ENCODE data around the gene BEAN1. TPM values are rescaled to one million over a fixed set of nuclear protein-coding genes. Genes with fewer than 3 reads are reported as not detected.
A peak's percentile ranks its signal among the peaks of the same experiment; 100 is the strongest.

The BEAN1 gene
- total RNA-seq, 1 experiment from 2014 or later, result 0.61 TPM

DNA sequence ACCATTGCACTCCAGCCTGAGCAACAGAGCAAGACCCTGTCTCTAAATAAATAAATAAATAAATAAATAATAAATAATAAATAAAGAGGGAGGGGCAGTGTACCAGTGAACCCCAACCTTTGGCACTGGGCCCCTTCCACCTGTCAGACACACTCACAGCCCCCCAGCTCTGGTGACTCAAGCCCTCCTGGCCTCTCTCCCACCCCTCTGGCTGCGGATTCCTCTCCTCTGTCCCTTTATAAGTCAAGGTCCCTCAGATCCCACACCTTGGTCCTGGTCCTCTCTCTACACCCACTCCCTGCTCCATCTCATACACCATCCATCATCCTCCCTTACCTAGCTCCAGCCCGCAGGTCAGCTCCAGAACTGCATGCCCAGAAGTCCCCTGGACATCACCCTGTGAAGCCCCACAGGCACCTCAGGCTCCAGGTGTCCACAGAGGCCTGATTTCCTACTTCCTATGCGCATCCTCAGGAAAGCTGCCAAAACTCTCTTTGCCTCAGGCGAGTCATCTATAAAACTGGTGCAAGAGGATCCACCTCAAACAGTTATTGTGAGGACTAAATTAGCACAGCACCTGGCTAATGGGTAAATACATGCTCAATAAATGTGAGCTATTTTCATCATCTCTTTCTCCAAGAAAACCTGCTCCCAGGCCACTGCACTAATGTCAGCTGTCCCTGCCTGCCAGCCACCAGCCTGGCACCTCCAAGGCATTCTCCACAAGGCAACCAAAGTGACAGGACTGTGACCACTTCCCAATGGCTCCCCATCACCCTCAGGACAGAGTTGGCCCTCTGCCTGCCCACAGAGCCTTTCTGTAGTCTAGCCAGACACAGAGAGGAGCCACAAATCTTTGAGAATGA is 46.8 kb downstream of the BEAN1 start:
- CTCF ChIA-PET, result interaction anchor here (0.6 kb wide), 1 partner anchor 115 kb away, joined by 3 read pairs; no protein-coding TSS in a partner anchor

More for the DNA sequence above, 46.8 kb downstream of the BEAN1 start:
- no peaks in the 10 kb centered on the region for H3K36me3 ChIP-seq (ENCODE audit: control insufficient read depth in 1 of 2, insufficient read depth in 2 of 2, low read length in 2 of 2)
- H3K4me1 ChIP-seq (ENCODE audit: control insufficient read depth in 1 of 2, insufficient read depth in 2 of 2, low read length in 2 of 2), result peaks cover 20 to 21% of the 10 kb centered on the region in 2 experiments
- H3K9me3 ChIP-seq (ENCODE audit: control insufficient read depth in 1 of 2, insufficient read depth in 1 of 2, low read depth in 1 of 2, low read length in 2 of 2), result no peaks in the 10 kb centered on the region
- DNase-seq (ENCODE audit: low read depth, low spot score), result no peak
- H3K9me2 ChIP-seq (ENCODE audit: insufficient read depth), result no peaks in the 10 kb centered on the region
- H3K4me2 ChIP-seq (ENCODE audit: low read length), result no peak overlapping the region
- no peak for ATAC-seq
- no peaks in the 10 kb centered on the region for H3K79me2 ChIP-seq (ENCODE audit: insufficient read depth, low read length)
- no TSS peak for BruUV-seq (replicated peaks)
- ChIA-PET POLR2A (no interaction called here), RAD21 (ENCODE audit: low non-redundant PET in 1 of 2, low total read pairs in 2 of 2, uncharacterized antibody in 2 of 2, unreplicated experiment in 2 of 2) (no interaction called here)
- H3K9ac ChIP-seq (ENCODE audit: low read length), result no peak overlapping the region
- no peak overlapping the region for H2AFZ ChIP-seq (ENCODE audit: low read depth, low read length, poor library complexity, severe bottlenecking)
- H3K4me3 ChIP-seq (replicated peaks in 1 of 2; ENCODE audit: low read depth in 1 of 2, low read length in 2 of 2), result no peak overlapping the region
- intact Hi-C loops (cut with micrococcal nuclease), result no loop called here
- TF ChIP-seq RAD21 (IDR thresholded peaks at IDR 0.05; ENCODE audit: low read depth), result no peak
- TF ChIP-seq ELF1 (IDR thresholded peaks at IDR 0.05; ENCODE audit: borderline replicate concordance, low read depth), result no peak
- TF ChIP-seq FOSL1 (IDR thresholded peaks at IDR 0.05; ENCODE audit: low read depth), result no peak
- TF ChIP-seq, protein P1, sequence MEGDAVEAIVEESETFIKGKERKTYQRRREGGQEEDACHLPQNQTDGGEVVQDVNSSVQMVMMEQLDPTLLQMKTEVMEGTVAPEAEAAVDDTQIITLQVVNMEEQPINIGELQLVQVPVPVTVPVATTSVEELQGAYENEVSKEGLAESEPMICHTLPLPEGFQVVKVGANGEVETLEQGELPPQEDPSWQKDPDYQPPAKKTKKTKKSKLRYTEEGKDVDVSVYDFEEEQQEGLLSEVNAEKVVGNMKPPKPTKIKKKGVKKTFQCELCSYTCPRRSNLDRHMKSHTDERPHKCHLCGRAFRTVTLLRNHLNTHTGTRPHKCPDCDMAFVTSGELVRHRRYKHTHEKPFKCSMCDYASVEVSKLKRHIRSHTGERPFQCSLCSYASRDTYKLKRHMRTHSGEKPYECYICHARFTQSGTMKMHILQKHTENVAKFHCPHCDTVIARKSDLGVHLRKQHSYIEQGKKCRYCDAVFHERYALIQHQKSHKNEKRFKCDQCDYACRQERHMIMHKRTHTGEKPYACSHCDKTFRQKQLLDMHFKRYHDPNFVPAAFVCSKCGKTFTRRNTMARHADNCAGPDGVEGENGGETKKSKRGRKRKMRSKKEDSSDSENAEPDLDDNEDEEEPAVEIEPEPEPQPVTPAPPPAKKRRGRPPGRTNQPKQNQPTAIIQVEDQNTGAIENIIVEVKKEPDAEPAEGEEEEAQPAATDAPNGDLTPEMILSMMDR (IDR thresholded peaks at IDR 0.05 in 2 of 3, conservative IDR thresholded peaks at IDR 0.05 in 1 of 3; ENCODE audit: borderline replicate concordance in 1 of 3, insufficient read depth in 1 of 3, low read depth in 2 of 3, low read length in 2 of 3), result 0 out of 6 replicates have a peak, but pooled peaks of 2 of the 3 experiments have one; percentile 5 to 8
- TF ChIP-seq, protein P2, sequence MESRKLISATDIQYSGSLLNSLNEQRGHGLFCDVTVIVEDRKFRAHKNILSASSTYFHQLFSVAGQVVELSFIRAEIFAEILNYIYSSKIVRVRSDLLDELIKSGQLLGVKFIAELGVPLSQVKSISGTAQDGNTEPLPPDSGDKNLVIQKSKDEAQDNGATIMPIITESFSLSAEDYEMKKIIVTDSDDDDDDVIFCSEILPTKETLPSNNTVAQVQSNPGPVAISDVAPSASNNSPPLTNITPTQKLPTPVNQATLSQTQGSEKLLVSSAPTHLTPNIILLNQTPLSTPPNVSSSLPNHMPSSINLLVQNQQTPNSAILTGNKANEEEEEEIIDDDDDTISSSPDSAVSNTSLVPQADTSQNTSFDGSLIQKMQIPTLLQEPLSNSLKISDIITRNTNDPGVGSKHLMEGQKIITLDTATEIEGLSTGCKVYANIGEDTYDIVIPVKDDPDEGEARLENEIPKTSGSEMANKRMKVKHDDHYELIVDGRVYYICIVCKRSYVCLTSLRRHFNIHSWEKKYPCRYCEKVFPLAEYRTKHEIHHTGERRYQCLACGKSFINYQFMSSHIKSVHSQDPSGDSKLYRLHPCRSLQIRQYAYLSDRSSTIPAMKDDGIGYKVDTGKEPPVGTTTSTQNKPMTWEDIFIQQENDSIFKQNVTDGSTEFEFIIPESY (IDR thresholded peaks at IDR 0.05; ENCODE audit: extremely low read depth, insufficient replicate concordance, low read length), result no peak
- no peak for TF ChIP-seq ATF3 (IDR thresholded peaks at IDR 0.05)
- TF ChIP-seq TCF7L2 (IDR thresholded peaks at IDR 0.05; ENCODE audit: borderline replicate concordance, extremely low read depth, insufficient read depth, insufficient read length), result no peak
- no peaks in the 10 kb centered on the region for H3K27me3 ChIP-seq (ENCODE audit: insufficient read depth, low read length)
- H3K27ac ChIP-seq (ENCODE audit: low read depth, low read length), result no peak overlapping the region
- no peaks in the 10 kb centered on the region for H4K20me1 ChIP-seq (ENCODE audit: insufficient read depth)

Measured in HCT116 (cell line).